Liver (tissue), 9 donors: ENCODE results near the gene CDC42BPG. TPM values are rescaled to one million over a fixed set of nuclear protein-coding genes. Genes with fewer than 3 reads are reported as not detected.

Source experiments
- DNase-seq: peaks from one replicate; pipeline ENCODE4 v3.0.0-alpha.2; 2017; ENCODE audit warnings: low spot score
- H3K27ac ChIP-seq, 2 donors: one replicate each; pipeline ENCODE4 v1.7.0; 2013; ENCODE audit warnings: inconsistent platforms in 2 of 2, low read length in 2 of 2, control low read depth in 1 of 2, low read depth in 1 of 2, mild to moderate bottlenecking in 1 of 2
- H3K27me3 ChIP-seq, 4 donors: one replicate each; pipeline versions ENCODE4 v1.6.1 to v1.7.0; 2013; ENCODE audit warnings: low read length in 3 of 4, inconsistent platforms in 1 of 4, mild to moderate bottlenecking in 1 of 4, moderate library complexity in 1 of 4; ENCODE audit not compliant: control insufficient read depth in 4 of 4, insufficient read depth in 4 of 4
- H3K36me3 ChIP-seq, 4 donors: one replicate each; pipeline versions ENCODE4 v1.6.1 to v1.7.0; 2013; ENCODE audit warnings: low read length in 3 of 4, mild to moderate bottlenecking in 3 of 4, low read depth in 1 of 4, moderate library complexity in 1 of 4; ENCODE audit not compliant: control insufficient read depth in 4 of 4, insufficient read depth in 3 of 4
- H3K4me1 ChIP-seq, 4 donors: one replicate each; pipeline versions ENCODE4 v1.6.1 to v1.7.0; 2013; ENCODE audit warnings: low read length in 3 of 4, mild to moderate bottlenecking in 3 of 4, moderate library complexity in 1 of 4; ENCODE audit not compliant: control insufficient read depth in 4 of 4, insufficient read depth in 4 of 4
- H3K4me3 ChIP-seq, 3 donors: one replicate each; pipeline versions ENCODE4 v1.6.1 to v1.7.0; 2013; ENCODE audit warnings: low read length in 3 of 3, control low read depth in 1 of 3, low read depth in 1 of 3, mild to moderate bottlenecking in 1 of 3
- H3K9ac ChIP-seq, 2 donors: one replicate each; pipeline ENCODE4 v1.7.0; 2013; ENCODE audit warnings: low read length in 2 of 2, mild to moderate bottlenecking in 2 of 2, moderate library complexity in 2 of 2, control low read depth in 1 of 2, low read depth in 1 of 2
- H3K9me3 ChIP-seq, 4 donors: one replicate each; pipeline versions ENCODE4 v1.6.1 to v1.7.0; 2013; ENCODE audit warnings: low read length in 3 of 4; ENCODE audit not compliant: control insufficient read depth in 4 of 4
- EGR1 ChIP-seq, 2 donors: IDR thresholded peaks; 2 replicates each; pipeline ENCODE4 v1.6.1; 2016 to 2018; ENCODE audit warnings: antibody characterized with exemption in 2 of 2, low read depth in 2 of 2
- FOXA1 ChIP-seq: IDR thresholded peaks from 2 replicates; pipeline ENCODE4 v1.6.1; 2016; ENCODE audit warnings: antibody characterized with exemption
- FOXA2 ChIP-seq: IDR thresholded peaks from 2 replicates; pipeline ENCODE4 v1.6.1; 2016; ENCODE audit warnings: antibody characterized with exemption
- GABPA ChIP-seq, 2 donors: IDR thresholded peaks in 1 of 2; conservative IDR thresholded peaks in 1 of 2; 2 replicates each; pipeline ENCODE4 v1.6.1; 2016; ENCODE audit warnings: antibody characterized with exemption in 2 of 2, mild to moderate bottlenecking in 1 of 2, moderate library complexity in 1 of 2
- HNF4A ChIP-seq, 2 donors: conservative IDR thresholded peaks; 2 replicates each; pipeline ENCODE4 v1.6.1; 2016; ENCODE audit warnings: antibody characterized with exemption in 2 of 2, mild to moderate bottlenecking in 2 of 2
- HNF4G ChIP-seq: IDR thresholded peaks from 2 replicates; pipeline ENCODE4 v1.6.1; 2016; ENCODE audit warnings: antibody characterized with exemption
- JUND ChIP-seq, 2 donors: IDR thresholded peaks; 2 replicates each; pipeline ENCODE4 v1.6.1; 2016; ENCODE audit warnings: antibody characterized with exemption in 2 of 2
- MAX ChIP-seq: IDR thresholded peaks from 2 replicates; pipeline ENCODE4 v1.6.1; 2016; ENCODE audit warnings: antibody characterized with exemption
- NR2F2 ChIP-seq: IDR thresholded peaks from 2 replicates; pipeline ENCODE4 v1.6.1; 2016; ENCODE audit warnings: antibody characterized with exemption
- RAD21 ChIP-seq, 2 donors: IDR thresholded peaks; 2 replicates each; pipeline ENCODE4 v1.6.1; 2016; ENCODE audit warnings: antibody characterized with exemption in 2 of 2, mild to moderate bottlenecking in 2 of 2
- RXRA ChIP-seq, 2 donors: IDR thresholded peaks; 2 replicates each; pipeline ENCODE4 v1.6.1; 2017 to 2018; ENCODE audit warnings: antibody characterized with exemption in 2 of 2, mild to moderate bottlenecking in 1 of 2
- SP1 ChIP-seq: IDR thresholded peaks from 2 replicates; pipeline ENCODE4 v1.6.1; 2018; ENCODE audit warnings: antibody characterized with exemption, mild to moderate bottlenecking
- TAF1 ChIP-seq: conservative IDR thresholded peaks from 2 replicates; pipeline ENCODE4 v1.6.1; 2016; ENCODE audit warnings: antibody characterized with exemption, mild to moderate bottlenecking
- YY1 ChIP-seq: IDR thresholded peaks from 2 replicates; pipeline ENCODE4 v1.6.1; 2016; ENCODE audit warnings: antibody characterized with exemption, mild to moderate bottlenecking
- ZBTB33 ChIP-seq: IDR thresholded peaks from 2 replicates; pipeline ENCODE4 v1.6.1; 2016; ENCODE audit warnings: antibody characterized with exemption
- WGBS: extraction: QIAGEN DNeasy Blood & Tissue Kit; methylation state at CpG from one replicate; pipeline ENCODE4 v1.1.7; 2013; 5-methylcytosine and 5-hydroxymethylcytosine counted together
- polyA plus RNA-seq, 2 donors: library from polyadenylated mRNA; stranded (reverse) in 1 of 2; unstranded in 1 of 2; fragments of 200-250 nt in 1 of 2; fragments of >200 nt in 1 of 2; fragmentation: Nextera tagmentation in 1 of 2; extraction: Ambion mirVana in 1 of 2; gene quantifications; one replicate each; pipeline versions ENCODE4 v1.2.1 to v1.2.3, GENCODE V29; 2013 to 2015
- total RNA-seq, 2 donors: library from RNA; depleted of rRNA; stranded (reverse); fragments of >200 nt; gene quantifications; one replicate each; pipeline ENCODE4 v1.2.3, GENCODE V29; 2014
- TF ChIP-seq, protein P1 (sequence below): fragments of 150-350 bp; IDR thresholded peaks from 2 replicates; pipeline ENCODE4 v1.5.1; 2017; ENCODE audit warnings: improper control_type of control experiment, low read depth, low read length; ENCODE audit not compliant: missing input control
- TF ChIP-seq, protein P2 (sequence below): IDR thresholded peaks from 2 replicates; pipeline ENCODE4 v1.6.1; 2016; ENCODE audit warnings: antibody characterized with exemption
- TF ChIP-seq, protein P3 (sequence below): IDR thresholded peaks from 2 replicates; pipeline ENCODE4 v1.6.1; 2016; ENCODE audit warnings: antibody characterized with exemption, mild to moderate bottlenecking
- donor health status: healthy.
- donor health status: healthy.
- donor health status: healthy.
- donor health status: healthy.
- donor health status: healthy.

Gene CDC42BPG
- total and polyA plus RNA-seq, 4 donors: 0.18 to 1.2 (median 0.58) TPM

DNA sequence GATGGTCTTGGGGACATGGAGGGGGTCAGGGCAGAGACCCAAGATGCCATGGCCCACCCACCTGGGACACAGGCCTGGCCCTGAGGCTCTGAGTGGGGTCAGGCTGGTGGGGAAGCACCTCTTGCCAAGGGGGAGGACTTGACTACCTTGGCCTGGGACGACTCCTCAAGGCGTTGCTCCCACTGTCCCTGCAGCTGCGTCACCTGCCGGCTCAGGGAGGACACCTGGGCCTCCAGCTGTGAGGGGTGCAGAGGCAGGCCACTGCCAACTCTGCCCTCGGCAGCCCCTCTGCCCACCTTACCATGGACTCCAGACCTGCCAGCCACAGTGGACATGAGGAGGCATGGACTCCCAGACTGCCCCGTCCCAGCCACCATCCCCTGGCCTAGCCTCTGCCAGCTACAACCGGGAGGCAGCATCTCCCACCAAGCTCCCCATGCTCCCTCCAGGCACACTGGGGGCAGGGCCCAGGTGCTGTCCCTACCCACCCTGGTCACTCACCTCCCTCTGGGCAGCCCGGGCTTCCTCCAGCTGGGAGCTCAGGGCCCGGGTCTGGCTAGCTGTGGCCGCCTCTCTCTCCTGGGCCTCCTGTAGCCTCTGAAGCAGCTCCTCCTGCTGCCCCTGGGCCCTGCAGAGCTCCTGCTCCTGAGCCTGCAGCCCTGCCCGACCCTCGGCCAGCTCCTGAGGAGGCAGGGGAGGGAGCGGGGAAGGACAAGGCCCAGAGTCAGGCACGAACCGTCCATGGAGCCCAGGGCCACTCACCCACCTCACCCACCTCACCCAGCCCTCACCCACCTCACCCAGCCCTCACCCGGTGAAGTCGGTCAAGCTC, 8.6 kb downstream of the CDC42BPG start:
- H3K4me3 ChIP-seq: no peak overlapping the region
- H3K9me3 ChIP-seq: no peaks in the 10 kb centered on the region
- TF ChIP-seq HNF4G (no peak), NR2F2 (no peak), RAD21 (IDR thresholded peaks at IDR 0.05) (no peak), FOXA1 (no peak), RXRA (IDR thresholded peaks at IDR 0.05) (no peak), TAF1 (no peak), EGR1 (IDR thresholded peaks at IDR 0.05; ENCODE audit: low read depth in 2 of 2) (no peak), FOXA2 (no peak), GABPA (IDR thresholded peaks at IDR 0.05 in 1 of 2, conservative IDR thresholded peaks at IDR 0.05 in 1 of 2) (no peak), ZBTB33 (no peak), JUND (IDR thresholded peaks at IDR 0.05) (no peak), YY1 (no peak), HNF4A (conservative IDR thresholded peaks at IDR 0.05) (no peak), MAX (no peak), SP1 (no peak)
- TF ChIP-seq, protein P1, sequence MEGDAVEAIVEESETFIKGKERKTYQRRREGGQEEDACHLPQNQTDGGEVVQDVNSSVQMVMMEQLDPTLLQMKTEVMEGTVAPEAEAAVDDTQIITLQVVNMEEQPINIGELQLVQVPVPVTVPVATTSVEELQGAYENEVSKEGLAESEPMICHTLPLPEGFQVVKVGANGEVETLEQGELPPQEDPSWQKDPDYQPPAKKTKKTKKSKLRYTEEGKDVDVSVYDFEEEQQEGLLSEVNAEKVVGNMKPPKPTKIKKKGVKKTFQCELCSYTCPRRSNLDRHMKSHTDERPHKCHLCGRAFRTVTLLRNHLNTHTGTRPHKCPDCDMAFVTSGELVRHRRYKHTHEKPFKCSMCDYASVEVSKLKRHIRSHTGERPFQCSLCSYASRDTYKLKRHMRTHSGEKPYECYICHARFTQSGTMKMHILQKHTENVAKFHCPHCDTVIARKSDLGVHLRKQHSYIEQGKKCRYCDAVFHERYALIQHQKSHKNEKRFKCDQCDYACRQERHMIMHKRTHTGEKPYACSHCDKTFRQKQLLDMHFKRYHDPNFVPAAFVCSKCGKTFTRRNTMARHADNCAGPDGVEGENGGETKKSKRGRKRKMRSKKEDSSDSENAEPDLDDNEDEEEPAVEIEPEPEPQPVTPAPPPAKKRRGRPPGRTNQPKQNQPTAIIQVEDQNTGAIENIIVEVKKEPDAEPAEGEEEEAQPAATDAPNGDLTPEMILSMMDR: no peak
- TF ChIP-seq, protein P2, sequence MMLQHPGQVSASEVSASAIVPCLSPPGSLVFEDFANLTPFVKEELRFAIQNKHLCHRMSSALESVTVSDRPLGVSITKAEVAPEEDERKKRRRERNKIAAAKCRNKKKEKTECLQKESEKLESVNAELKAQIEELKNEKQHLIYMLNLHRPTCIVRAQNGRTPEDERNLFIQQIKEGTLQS: no peak
- no peak overlapping the region for H3K9ac ChIP-seq
- H3K4me1 ChIP-seq: no peaks in the 10 kb centered on the region
- no peak overlapping the region for H3K27ac ChIP-seq
- H3K36me3 ChIP-seq: no peaks in the 10 kb centered on the region
- H3K27me3 ChIP-seq: no peaks in the 10 kb centered on the region
- WGBS: 94% methylated on average over 17 of the region's 17 CpGs
- DNase-seq: no peak

DNA sequence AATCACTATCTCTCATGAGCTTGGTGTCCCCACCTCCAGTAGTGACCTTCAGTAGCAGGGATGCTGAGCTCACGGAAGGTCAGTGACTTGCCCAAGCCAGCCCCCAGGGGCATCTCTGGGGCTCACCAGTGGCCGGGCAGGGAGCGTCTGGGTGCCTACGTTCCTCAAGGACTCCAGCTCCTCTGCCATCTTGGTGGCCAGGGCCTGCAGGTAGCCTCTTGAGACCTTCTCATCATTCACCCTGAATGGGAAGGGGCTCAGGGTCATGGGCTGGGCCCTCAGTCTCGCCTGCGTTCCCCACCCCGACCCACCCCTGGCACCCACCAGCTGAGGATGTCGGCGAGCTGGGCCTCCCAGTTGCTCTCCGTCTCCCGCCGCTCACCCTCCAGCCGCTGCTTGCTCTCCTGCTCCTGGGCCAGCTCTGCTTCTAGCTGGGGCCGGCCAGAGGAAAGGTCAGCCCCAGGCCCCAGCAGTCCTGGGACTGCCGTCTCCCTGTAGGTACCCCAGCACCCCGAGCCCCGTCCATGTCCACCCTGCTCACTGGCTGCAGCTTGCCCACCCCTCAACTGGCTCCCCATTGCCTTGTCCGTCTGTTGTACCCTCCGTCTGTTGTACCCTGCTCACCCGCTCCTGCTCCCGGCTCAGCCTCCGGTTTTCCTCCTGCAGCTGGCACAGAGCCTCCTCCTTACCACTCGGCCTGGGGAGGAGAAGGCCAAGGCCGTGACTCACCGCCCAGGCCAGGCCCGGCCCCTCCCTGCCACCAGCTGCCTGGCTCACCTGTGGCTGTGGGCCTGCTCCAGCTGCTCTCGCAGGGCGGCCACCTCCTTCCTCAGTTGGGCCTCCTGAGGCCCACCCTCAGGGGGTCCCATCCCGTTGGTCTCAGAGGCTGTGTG, 9.5 kb downstream of the CDC42BPG start:
- no peaks in the 10 kb centered on the region for H3K4me1 ChIP-seq
- no peak overlapping the region for H3K4me3 ChIP-seq
- no peak overlapping the region for H3K27ac ChIP-seq
- H3K9me3 ChIP-seq: no peaks in the 10 kb centered on the region
- 89% methylated on average over 29 of the region's 29 CpGs for WGBS
- DNase-seq: no peak
- H3K36me3 ChIP-seq: no peaks in the 10 kb centered on the region
- H3K27me3 ChIP-seq: no peaks in the 10 kb centered on the region
- no peak overlapping the region for H3K9ac ChIP-seq
- TF ChIP-seq MAX (no peak), FOXA1 (no peak), RAD21 (IDR thresholded peaks at IDR 0.05) (no peak), TAF1 (no peak), SP1 (no peak), JUND (IDR thresholded peaks at IDR 0.05) (no peak), HNF4A (conservative IDR thresholded peaks at IDR 0.05) (no peak), NR2F2 (no peak), RXRA (IDR thresholded peaks at IDR 0.05) (no peak), HNF4G (no peak)
- TF ChIP-seq, protein P1: no peak
- TF ChIP-seq, protein P3, sequence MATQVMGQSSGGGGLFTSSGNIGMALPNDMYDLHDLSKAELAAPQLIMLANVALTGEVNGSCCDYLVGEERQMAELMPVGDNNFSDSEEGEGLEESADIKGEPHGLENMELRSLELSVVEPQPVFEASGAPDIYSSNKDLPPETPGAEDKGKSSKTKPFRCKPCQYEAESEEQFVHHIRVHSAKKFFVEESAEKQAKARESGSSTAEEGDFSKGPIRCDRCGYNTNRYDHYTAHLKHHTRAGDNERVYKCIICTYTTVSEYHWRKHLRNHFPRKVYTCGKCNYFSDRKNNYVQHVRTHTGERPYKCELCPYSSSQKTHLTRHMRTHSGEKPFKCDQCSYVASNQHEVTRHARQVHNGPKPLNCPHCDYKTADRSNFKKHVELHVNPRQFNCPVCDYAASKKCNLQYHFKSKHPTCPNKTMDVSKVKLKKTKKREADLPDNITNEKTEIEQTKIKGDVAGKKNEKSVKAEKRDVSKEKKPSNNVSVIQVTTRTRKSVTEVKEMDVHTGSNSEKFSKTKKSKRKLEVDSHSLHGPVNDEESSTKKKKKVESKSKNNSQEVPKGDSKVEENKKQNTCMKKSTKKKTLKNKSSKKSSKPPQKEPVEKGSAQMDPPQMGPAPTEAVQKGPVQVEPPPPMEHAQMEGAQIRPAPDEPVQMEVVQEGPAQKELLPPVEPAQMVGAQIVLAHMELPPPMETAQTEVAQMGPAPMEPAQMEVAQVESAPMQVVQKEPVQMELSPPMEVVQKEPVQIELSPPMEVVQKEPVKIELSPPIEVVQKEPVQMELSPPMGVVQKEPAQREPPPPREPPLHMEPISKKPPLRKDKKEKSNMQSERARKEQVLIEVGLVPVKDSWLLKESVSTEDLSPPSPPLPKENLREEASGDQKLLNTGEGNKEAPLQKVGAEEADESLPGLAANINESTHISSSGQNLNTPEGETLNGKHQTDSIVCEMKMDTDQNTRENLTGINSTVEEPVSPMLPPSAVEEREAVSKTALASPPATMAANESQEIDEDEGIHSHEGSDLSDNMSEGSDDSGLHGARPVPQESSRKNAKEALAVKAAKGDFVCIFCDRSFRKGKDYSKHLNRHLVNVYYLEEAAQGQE: no peak
- TF ChIP-seq, protein P2: no peak
